ENCODE data around the gene CLSTN2.

GRCh38 chr3:140500473-140500872, 565.5 kb downstream of the CLSTN2 start:
- TF ChIP-seq FOXA1 (IDR thresholded peaks at IDR 0.05) (no peak), SP1 (IDR thresholded peaks at IDR 0.05) (no peak), ZNF384 (IDR thresholded peaks at IDR 0.05) (no peak), TARDBP (IDR thresholded peaks at IDR 0.05) (no peak), ARNT (IDR thresholded peaks at IDR 0.05) (no peak), BHLHE40 (IDR thresholded peaks at IDR 0.05; ENCODE audit: borderline replicate concordance) (no peak), ELF4 (IDR thresholded peaks at IDR 0.05) (no peak)

Data from HEK293T (cell line).